HepG2 (cell line): ENCODE results near the gene ACCSL. TPM values are rescaled to one million over a fixed set of nuclear protein-coding genes. Genes with fewer than 3 reads are reported as not detected.

ENCODE experiments used
- BORCS8-MEF2B ChIP-seq: sonication (generic); formaldehyde crosslinking; IDR thresholded peaks from 2 replicates; pipeline ENCODE4 v1.8.0; 2022; ENCODE audit warnings: mild to moderate bottlenecking, missing genetic modification reagents
- DMAP1 ChIP-seq: IDR thresholded peaks from 2 replicates; pipeline ENCODE4 v1.6.1; 2016
- FOXO1 ChIP-seq: sonication (generic); formaldehyde crosslinking; IDR thresholded peaks from 2 replicates; pipeline ENCODE4 v1.4.0; 2020; ENCODE audit warnings: missing genetic modification reagents
- HES4 ChIP-seq: sonication (generic); formaldehyde crosslinking; IDR thresholded peaks from 2 replicates; pipeline ENCODE4 v1.9.0; 2021; ENCODE audit warnings: mild to moderate bottlenecking, missing genetic modification reagents, borderline replicate concordance
- JUND ChIP-seq: sonication (generic); formaldehyde crosslinking; IDR thresholded peaks from 2 replicates; pipeline ENCODE4 v1.8.0; 2022; ENCODE audit warnings: mild to moderate bottlenecking, missing genetic modification reagents
- MEF2D ChIP-seq: sonication (generic); formaldehyde crosslinking; IDR thresholded peaks from 2 replicates; pipeline ENCODE4 v1.5.1; 2020; ENCODE audit warnings: mild to moderate bottlenecking, missing genetic modification reagents
- NONO ChIP-seq, 2 experiments: fragments of 450-650 bp in 1 of 2; sonication (generic) in 1 of 2; formaldehyde crosslinking in 1 of 2; IDR thresholded peaks in 1 of 2; conservative IDR thresholded peaks in 1 of 2; 2 replicates each; pipeline versions ENCODE4 v1.6.1 to v1.8.0; 2017 to 2022; ENCODE audit warnings: mild to moderate bottlenecking in 1 of 2, missing genetic modification reagents in 1 of 2, moderate library complexity in 1 of 2
- PCBP2 ChIP-seq: fragments of 200-400 bp; formaldehyde crosslinking; optimal IDR thresholded peaks from 2 replicates; pipeline ENCODE3; 2018; ENCODE audit warnings: low read length, low read depth; ENCODE audit not compliant: poor library complexity, severe bottlenecking
- PHF20 ChIP-seq: sonication (generic); formaldehyde crosslinking; IDR thresholded peaks from 2 replicates; pipeline ENCODE4 v1.5.0; 2020; ENCODE audit warnings: mild to moderate bottlenecking, missing genetic modification reagents
- REL ChIP-seq: sonication (generic); formaldehyde crosslinking; conservative IDR thresholded peaks from 2 replicates; pipeline ENCODE4 v1.8.0; 2022; ENCODE audit warnings: mild to moderate bottlenecking, missing genetic modification reagents, moderate library complexity
- SPEN ChIP-seq: sonication (generic); formaldehyde crosslinking; IDR thresholded peaks from 2 replicates; pipeline ENCODE4 v1.5.1; 2020; ENCODE audit warnings: low read depth, mild to moderate bottlenecking, missing genetic modification reagents
- STAT5B ChIP-seq: sonication (generic); formaldehyde crosslinking; IDR thresholded peaks from 2 replicates; pipeline ENCODE4 v1.4.0; 2020; ENCODE audit warnings: missing genetic modification reagents
- TAF1 ChIP-seq: sonication (generic); formaldehyde crosslinking; IDR thresholded peaks from 2 replicates; pipeline ENCODE4 v1.4.0; 2020; ENCODE audit warnings: missing genetic modification reagents
- TFDP1 ChIP-seq: IDR thresholded peaks from 2 replicates; pipeline ENCODE4 v1.6.1; 2016; ENCODE audit warnings: missing compliant biosample characterization, missing genetic modification reagents, borderline replicate concordance
- TRIM24 ChIP-seq: sonication (generic); formaldehyde crosslinking; IDR thresholded peaks from 2 replicates; pipeline ENCODE4 v1.8.0; 2022; ENCODE audit warnings: mild to moderate bottlenecking, missing genetic modification reagents
- ZFY ChIP-seq: sonication (generic); formaldehyde crosslinking; IDR thresholded peaks from 2 replicates; pipeline ENCODE4 v1.4.0; 2020; ENCODE audit warnings: missing genetic modification reagents
- ZNF446 ChIP-seq: sonication (generic); formaldehyde crosslinking; IDR thresholded peaks from 2 replicates; pipeline ENCODE4 v1.5.0; 2020; ENCODE audit warnings: mild to moderate bottlenecking, missing genetic modification reagents
- ZNF572 ChIP-seq: sonication (generic); formaldehyde crosslinking; IDR thresholded peaks from 2 replicates; pipeline ENCODE4 v1.5.1; 2020; ENCODE audit warnings: mild to moderate bottlenecking, missing genetic modification reagents
- ZNF574 ChIP-seq: sonication (generic); formaldehyde crosslinking; IDR thresholded peaks from 2 replicates; pipeline ENCODE4 v1.4.0; 2020; ENCODE audit warnings: missing genetic modification reagents
- ZNF670 ChIP-seq: sonication (generic); formaldehyde crosslinking; IDR thresholded peaks from 2 replicates; pipeline ENCODE4 v1.8.0; 2022; ENCODE audit warnings: mild to moderate bottlenecking, missing genetic modification reagents, borderline replicate concordance
- ZNF724P ChIP-seq: sonication (generic); formaldehyde crosslinking; IDR thresholded peaks from 2 replicates; pipeline ENCODE4 v1.8.0; 2022; ENCODE audit warnings: missing genetic modification reagents, borderline replicate concordance
- polyA plus RNA-seq, 8 experiments: library from polyadenylated mRNA; depleted of rRNA in 3 of 8; stranded (reverse) in 7 of 8; unstranded in 1 of 8; fragments of >200 nt; fragmentation: Illumina TruSeq in 4 of 8; extraction: Trizol in 4 of 8; gene quantifications; 2 replicates each; pipeline versions ENCODE4 v1.2.1 to v1.2.3, GENCODE V29; 2011 to 2016; ENCODE audit warnings: low read depth in 4 of 8, missing spikeins in 1 of 8, mixed read lengths in 1 of 8; ENCODE audit not compliant: insufficient read depth in 1 of 8
- total RNA-seq, 5 experiments: library from RNA; depleted of rRNA; stranded (reverse); fragments of >200 nt; fragmentation: Illumina TruSeq; extraction: Trizol; gene quantifications; 2 replicates each; pipeline ENCODE4 v1.2.3, GENCODE V29; 2016; ENCODE audit warnings: low read depth in 1 of 5
- TF ChIP-seq, protein P1 (sequence below): sonication (generic); formaldehyde crosslinking; IDR thresholded peaks from 2 replicates; pipeline ENCODE4 v1.5.1; 2020; ENCODE audit warnings: mild to moderate bottlenecking, missing genetic modification reagents, moderate library complexity
- TF ChIP-seq, protein P2 (sequence below): sonication (generic); formaldehyde crosslinking; IDR thresholded peaks from 2 replicates; pipeline ENCODE4 v1.5.1; 2020; ENCODE audit warnings: missing genetic modification reagents, mild to moderate bottlenecking, borderline replicate concordance

ACCSL gene
- total and polyA plus RNA-seq, 2 of the 13 experiments (the other 11 are each of a cell fraction or from before 2014, with no cell fraction given), result not detected

DNA sequence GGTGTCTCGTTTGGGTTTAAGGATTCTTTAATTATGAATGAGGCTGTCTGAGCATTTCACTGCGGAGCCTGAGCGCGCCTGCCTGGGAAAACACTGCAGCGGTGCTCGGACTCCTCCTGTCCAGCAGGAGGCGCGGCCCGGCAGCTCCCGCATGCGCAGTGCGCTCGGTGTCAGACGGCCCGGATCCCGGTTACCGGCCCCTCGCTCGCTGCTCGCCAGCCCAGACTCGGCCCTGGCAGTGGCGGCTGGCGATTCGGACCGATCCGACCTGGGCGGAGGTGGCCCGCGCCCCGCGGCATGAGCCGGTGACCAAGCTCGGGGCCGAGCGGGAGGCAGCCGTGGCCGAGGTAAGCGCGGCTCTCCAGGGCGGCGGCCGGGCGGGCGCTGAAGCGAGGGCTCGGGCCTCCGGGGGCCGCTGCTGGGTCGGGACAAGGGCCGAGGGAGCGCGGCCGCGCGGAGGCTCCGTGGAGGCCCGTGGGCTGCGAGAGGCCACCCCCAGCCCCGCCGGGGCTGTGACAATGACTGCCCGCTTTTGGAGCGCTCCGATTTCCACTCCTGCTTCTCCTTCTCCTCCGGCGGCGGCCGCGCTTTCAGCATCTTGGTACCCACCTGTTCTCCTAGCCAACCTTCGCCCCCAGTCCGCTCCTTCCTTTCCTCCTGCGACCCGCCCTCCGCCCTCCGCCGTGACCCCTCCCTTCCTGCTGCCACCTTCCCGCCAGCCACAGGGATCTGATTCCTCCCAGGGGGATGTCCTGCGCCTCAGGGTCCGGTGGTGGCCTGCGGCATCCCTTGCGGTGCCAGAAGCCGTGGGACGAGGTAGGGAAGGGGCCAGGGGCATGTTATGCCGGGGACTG lies 48.0 kb downstream of the ACCSL start, which contains the start of gene EXT2 (continued):
- TF ChIP-seq ZNF574 (CRISPR knock-in tag) (peak; percentile 98), TAF1 (CRISPR knock-in tag) (peak; percentile 60; the same call in 1 of the 2 replicates), JUND (no peak), ZFY (CRISPR knock-in tag) (peak; percentile 95), ZNF572 (CRISPR knock-in tag) (0 out of 2 replicates have a peak, but pooled peaks have one; percentile 21), BORCS8-MEF2B (CRISPR knock-in tag) (peak; percentile 68), TRIM24 (CRISPR knock-in tag) (no peak), PHF20 (peak; percentile 66), ZNF670 (CRISPR knock-in tag) (peak; percentile 36; the same call in 1 of the 2 replicates), PCBP2 (no peak), DMAP1 (CRISPR knock-in tag) (peak; percentile 48; the same call in 1 of the 2 replicates), HES4 (peak; percentile 35; the same call in 1 of the 2 replicates), TFDP1 (CRISPR knock-in tag) (peak; percentile 35; the same call in 1 of the 2 replicates), NONO (IDR thresholded peaks at IDR 0.05) (no peak), NONO (CRISPR knock-in tag; conservative IDR thresholded peaks at IDR 0.05) (peak; percentile 56; the same call in 1 of the 2 replicates), ZNF724P (CRISPR knock-in tag) (0 out of 2 replicates have a peak, but pooled peaks have one; percentile 48), SPEN (peak; percentile 80; the same call in 1 of the 2 replicates), ZNF446 (CRISPR knock-in tag) (0 out of 2 replicates have a peak, but pooled peaks have one; percentile 61), STAT5B (no peak), REL (0 out of 2 replicates have a peak, but pooled peaks have one; percentile 45), MEF2D (CRISPR knock-in tag) (0 out of 2 replicates have a peak, but pooled peaks have one; percentile 35), FOXO1 (peak; percentile 16; the same call in 1 of the 2 replicates)
- TF ChIP-seq, protein P1, sequence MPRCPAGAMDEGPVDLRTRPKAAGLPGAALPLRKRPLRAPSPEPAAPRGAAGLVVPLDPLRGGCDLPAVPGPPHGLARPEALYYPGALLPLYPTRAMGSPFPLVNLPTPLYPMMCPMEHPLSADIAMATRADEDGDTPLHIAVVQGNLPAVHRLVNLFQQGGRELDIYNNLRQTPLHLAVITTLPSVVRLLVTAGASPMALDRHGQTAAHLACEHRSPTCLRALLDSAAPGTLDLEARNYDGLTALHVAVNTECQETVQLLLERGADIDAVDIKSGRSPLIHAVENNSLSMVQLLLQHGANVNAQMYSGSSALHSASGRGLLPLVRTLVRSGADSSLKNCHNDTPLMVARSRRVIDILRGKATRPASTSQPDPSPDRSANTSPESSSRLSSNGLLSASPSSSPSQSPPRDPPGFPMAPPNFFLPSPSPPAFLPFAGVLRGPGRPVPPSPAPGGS (CRISPR knock-in tag), result peak; percentile 63; the same call in 1 of the 2 replicates
- TF ChIP-seq, protein P2, sequence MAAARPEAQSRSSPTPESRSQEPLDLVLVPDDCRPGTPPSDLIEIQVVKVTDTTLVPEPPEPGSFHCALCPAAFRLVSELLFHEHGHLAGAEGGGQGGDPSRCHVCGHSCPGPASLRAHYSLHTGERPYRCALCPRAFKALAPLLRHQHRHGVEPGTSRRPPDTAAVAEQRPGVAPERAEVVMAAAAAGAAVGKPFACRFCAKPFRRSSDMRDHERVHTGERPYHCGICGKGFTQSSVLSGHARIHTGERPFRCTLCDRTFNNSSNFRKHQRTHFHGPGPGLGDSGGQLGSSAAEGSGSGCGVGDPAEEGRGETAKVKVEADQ, result peak; percentile 91; the same call in 1 of the 2 replicates
